Measurements from ENCODE around the gene CLDN6. TPM values are rescaled to one million over a fixed set of nuclear protein-coding genes. Genes with fewer than 3 reads are reported as not detected.

The CLDN6 gene
- total RNA-seq, 2 donors from 2014 or later: not detected

GRCh38 chr16:3063625-3064386, 45.8 kb upstream of the CLDN6 start:
- no peak overlapping the region for H3K27ac ChIP-seq
- DNase-seq (ENCODE audit: low spot score) (no peak), ATAC-seq (ENCODE audit: insufficient number of reproducible peaks, low FRiP score, low read depth) (no peak)
- no peaks in the 10 kb centered on the region for H3K27me3 ChIP-seq (replicated peaks; ENCODE audit: insufficient read depth)
- TF ChIP-seq, protein P1, sequence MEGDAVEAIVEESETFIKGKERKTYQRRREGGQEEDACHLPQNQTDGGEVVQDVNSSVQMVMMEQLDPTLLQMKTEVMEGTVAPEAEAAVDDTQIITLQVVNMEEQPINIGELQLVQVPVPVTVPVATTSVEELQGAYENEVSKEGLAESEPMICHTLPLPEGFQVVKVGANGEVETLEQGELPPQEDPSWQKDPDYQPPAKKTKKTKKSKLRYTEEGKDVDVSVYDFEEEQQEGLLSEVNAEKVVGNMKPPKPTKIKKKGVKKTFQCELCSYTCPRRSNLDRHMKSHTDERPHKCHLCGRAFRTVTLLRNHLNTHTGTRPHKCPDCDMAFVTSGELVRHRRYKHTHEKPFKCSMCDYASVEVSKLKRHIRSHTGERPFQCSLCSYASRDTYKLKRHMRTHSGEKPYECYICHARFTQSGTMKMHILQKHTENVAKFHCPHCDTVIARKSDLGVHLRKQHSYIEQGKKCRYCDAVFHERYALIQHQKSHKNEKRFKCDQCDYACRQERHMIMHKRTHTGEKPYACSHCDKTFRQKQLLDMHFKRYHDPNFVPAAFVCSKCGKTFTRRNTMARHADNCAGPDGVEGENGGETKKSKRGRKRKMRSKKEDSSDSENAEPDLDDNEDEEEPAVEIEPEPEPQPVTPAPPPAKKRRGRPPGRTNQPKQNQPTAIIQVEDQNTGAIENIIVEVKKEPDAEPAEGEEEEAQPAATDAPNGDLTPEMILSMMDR (IDR thresholded peaks at IDR 0.05): no peak
- peaks cover 16 to 33% of the 10 kb centered on the region in 2 donors for H3K4me1 ChIP-seq (ENCODE audit: control insufficient read depth in 1 of 2, low read depth in 2 of 2)
- no peaks in the 10 kb centered on the region for H3K36me3 ChIP-seq
- H3K4me3 ChIP-seq: no peak overlapping the region
- no peaks in the 10 kb centered on the region for H3K9me3 ChIP-seq

DNA sequence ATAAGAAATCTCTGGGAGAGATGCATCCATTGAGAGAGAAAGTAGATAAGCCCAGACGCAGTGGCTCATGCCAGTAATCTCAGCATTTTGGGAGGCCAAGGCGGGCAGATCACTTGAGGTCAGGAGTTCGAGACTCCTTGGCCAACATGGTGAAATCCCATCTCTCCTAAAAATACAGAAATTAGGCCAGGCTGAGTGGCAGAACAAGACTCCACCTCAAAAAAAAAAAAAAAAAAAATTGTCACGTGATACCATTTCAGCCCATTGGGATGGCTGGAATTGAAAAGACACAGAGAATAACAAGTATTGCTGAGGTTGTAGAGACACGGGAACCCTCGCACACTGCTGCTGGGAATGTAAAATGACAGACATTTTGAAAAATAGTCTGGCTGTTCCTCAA, 44.6 kb upstream of the CLDN6 start:
- no peak for ATAC-seq (ENCODE audit: insufficient number of reproducible peaks, low FRiP score, low read depth)
- DNase-seq (ENCODE audit: low spot score): no peak
- peaks cover 22 to 43% of the 10 kb centered on the region in 2 donors for H3K4me1 ChIP-seq (ENCODE audit: control insufficient read depth in 1 of 2, low read depth in 2 of 2)
- no peaks in the 10 kb centered on the region for H3K36me3 ChIP-seq
- H3K27me3 ChIP-seq (replicated peaks; ENCODE audit: insufficient read depth): no peaks in the 10 kb centered on the region
- no peak overlapping the region for H3K27ac ChIP-seq
- TF ChIP-seq, protein P1 (IDR thresholded peaks at IDR 0.05): no peak
- no peaks in the 10 kb centered on the region for H3K9me3 ChIP-seq
- H3K4me3 ChIP-seq: no peak overlapping the region

- TF ChIP-seq, protein P1 (IDR thresholded peaks at IDR 0.05): no peak
- H3K27ac ChIP-seq: no peak overlapping the region
- no peak for ATAC-seq (ENCODE audit: insufficient number of reproducible peaks, low FRiP score, low read depth)
Measured at GRCh38 chr16:3060339-3061127, 42.5 kb upstream of the CLDN6 start.

GRCh38 chr16:3059723-3060242, 41.8 kb upstream of the CLDN6 start:
- ATAC-seq (ENCODE audit: insufficient number of reproducible peaks, low FRiP score, low read depth): no peak
- Histone ChIP-seq H3K9me3 (no peaks in the 10 kb centered on the region), H3K36me3 (no peaks in the 10 kb centered on the region), H3K4me1 (ENCODE audit: control insufficient read depth in 1 of 2, low read depth in 2 of 2) (peaks cover 11 to 23% of the 10 kb centered on the region in 2 donors), H3K4me3 (peak overlapping the region; percentile 94), H3K27ac (peak overlapping the region; percentile 39 to 41), H3K27me3 (replicated peaks; ENCODE audit: insufficient read depth) (no peaks in the 10 kb centered on the region)
- DNase-seq (ENCODE audit: low spot score): no peak
- TF ChIP-seq, protein P1 (IDR thresholded peaks at IDR 0.05): no peak

More at GRCh38 chr16:3060339-3061127, 42.5 kb upstream of the CLDN6 start:
- H3K36me3 ChIP-seq: no peaks in the 10 kb centered on the region
- DNase-seq (ENCODE audit: low spot score): no peak
- no peaks in the 10 kb centered on the region for H3K27me3 ChIP-seq (replicated peaks; ENCODE audit: insufficient read depth)
- H3K4me3 ChIP-seq: no peak overlapping the region
- peaks cover 18 to 31% of the 10 kb centered on the region in 2 donors for H3K4me1 ChIP-seq (ENCODE audit: control insufficient read depth in 1 of 2, low read depth in 2 of 2)
- H3K9me3 ChIP-seq: no peaks in the 10 kb centered on the region
